A673 (cell line): ENCODE measurements around the gene LMTK2.

Experiments
- EZH2 ChIP-seq: fragments of 200-600 bp; sonication (generic); IDR thresholded peaks from 2 replicates; pipeline ENCODE4 v1.6.1; 2017; ENCODE audit warnings: borderline replicate concordance, low read depth, mild to moderate bottlenecking, mixed read lengths, antibody characterized with exemption, low read length; ENCODE audit not compliant: poor library complexity, severe bottlenecking
- TF ChIP-seq, protein P1 (sequence below): fragments of 300-800, 200-600 bp; sonication (generic); conservative IDR thresholded peaks from 2 replicates; pipeline ENCODE4 v1.5.1; 2017; ENCODE audit warnings: low read depth, mild to moderate bottlenecking, antibody characterized with exemption, low read length, moderate library complexity, mixed read lengths

DNA sequence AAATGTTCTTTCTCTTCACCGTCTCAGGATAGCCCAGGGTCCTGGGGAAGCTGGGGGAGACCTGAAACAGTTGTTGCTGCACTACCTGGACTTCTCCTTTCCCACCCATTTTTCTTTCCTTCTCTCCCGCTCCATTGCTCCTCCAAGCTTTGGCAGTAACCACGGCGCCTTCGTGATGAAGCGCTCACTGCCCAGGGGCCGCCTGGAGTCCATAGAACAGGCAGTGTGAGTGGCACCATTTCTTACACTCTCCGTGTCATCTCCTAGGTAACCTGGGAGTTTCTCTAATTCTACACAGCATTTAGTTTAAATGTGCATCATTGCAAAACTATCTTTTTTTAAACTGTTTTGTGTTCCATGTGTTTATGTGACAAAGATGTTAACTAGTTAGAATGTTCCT is 64.3 kb downstream of the LMTK2 start:
- TF ChIP-seq, protein P1, sequence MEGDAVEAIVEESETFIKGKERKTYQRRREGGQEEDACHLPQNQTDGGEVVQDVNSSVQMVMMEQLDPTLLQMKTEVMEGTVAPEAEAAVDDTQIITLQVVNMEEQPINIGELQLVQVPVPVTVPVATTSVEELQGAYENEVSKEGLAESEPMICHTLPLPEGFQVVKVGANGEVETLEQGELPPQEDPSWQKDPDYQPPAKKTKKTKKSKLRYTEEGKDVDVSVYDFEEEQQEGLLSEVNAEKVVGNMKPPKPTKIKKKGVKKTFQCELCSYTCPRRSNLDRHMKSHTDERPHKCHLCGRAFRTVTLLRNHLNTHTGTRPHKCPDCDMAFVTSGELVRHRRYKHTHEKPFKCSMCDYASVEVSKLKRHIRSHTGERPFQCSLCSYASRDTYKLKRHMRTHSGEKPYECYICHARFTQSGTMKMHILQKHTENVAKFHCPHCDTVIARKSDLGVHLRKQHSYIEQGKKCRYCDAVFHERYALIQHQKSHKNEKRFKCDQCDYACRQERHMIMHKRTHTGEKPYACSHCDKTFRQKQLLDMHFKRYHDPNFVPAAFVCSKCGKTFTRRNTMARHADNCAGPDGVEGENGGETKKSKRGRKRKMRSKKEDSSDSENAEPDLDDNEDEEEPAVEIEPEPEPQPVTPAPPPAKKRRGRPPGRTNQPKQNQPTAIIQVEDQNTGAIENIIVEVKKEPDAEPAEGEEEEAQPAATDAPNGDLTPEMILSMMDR: no peak
- no peak for TF ChIP-seq EZH2
